ENCODE data around the gene LRP3. TPM values are rescaled to one million over a fixed set of nuclear protein-coding genes. Genes with fewer than 3 reads are reported as not detected.
"Not testable (repeated sequence)": the region's sequence is repeated elsewhere in the genome, so short reads cannot be mapped to it uniquely, and the experiment has no call there.

Gene LRP3
- total RNA-seq, 1 donor, result 11.2 TPM

- peak; percentile 53 for DNase-seq (ENCODE audit: low read depth)
- no peak for TF ChIP-seq CTCF (IDR thresholded peaks at IDR 0.05; ENCODE audit: insufficient read depth, low read depth, low read length)
- H3K4me3 ChIP-seq (ENCODE audit: low read depth, low read length), result no peak overlapping the region
Measured at GRCh38 chr19:33156334-33156733, 37.8 kb upstream of the LRP3 start.

GRCh38 chr19:33157906-33158305, 36.2 kb upstream of the LRP3 start:
- no peak overlapping the region for H3K4me3 ChIP-seq (ENCODE audit: low read depth, low read length)
- no peak for TF ChIP-seq CTCF (IDR thresholded peaks at IDR 0.05; ENCODE audit: insufficient read depth, low read depth, low read length)
- no peak for DNase-seq (ENCODE audit: low read depth)

- DNase-seq (ENCODE audit: low read depth), result no peak
- no peak for TF ChIP-seq CTCF (IDR thresholded peaks at IDR 0.05; ENCODE audit: insufficient read depth, low read depth, low read length)
- no peak overlapping the region for H3K4me3 ChIP-seq (ENCODE audit: low read depth, low read length)
Measured at GRCh38 chr19:33158365-33158764, 35.8 kb upstream of the LRP3 start.

- TF ChIP-seq CTCF (IDR thresholded peaks at IDR 0.05; ENCODE audit: insufficient read depth, low read depth, low read length), result no peak
- H3K4me3 ChIP-seq (ENCODE audit: low read depth, low read length), result no peak overlapping the region
- no peak for DNase-seq (ENCODE audit: low read depth)
Measured at GRCh38 chr19:33159149-33159548, 35.0 kb upstream of the LRP3 start.

- no peak overlapping the region for H3K4me3 ChIP-seq (ENCODE audit: low read depth, low read length)
- no peak for DNase-seq (ENCODE audit: low read depth)
- TF ChIP-seq CTCF (IDR thresholded peaks at IDR 0.05; ENCODE audit: insufficient read depth, low read depth, low read length), result no peak
Measured at GRCh38 chr19:33159893-33160292, 34.2 kb upstream of the LRP3 start.

- TF ChIP-seq CTCF (IDR thresholded peaks at IDR 0.05; ENCODE audit: insufficient read depth, low read depth, low read length), result no peak
- DNase-seq (ENCODE audit: low read depth), result no peak
- H3K4me3 ChIP-seq (ENCODE audit: low read depth, low read length), result no peak overlapping the region
Measured at GRCh38 chr19:33161201-33161600, 32.9 kb upstream of the LRP3 start.

- H3K4me3 ChIP-seq (ENCODE audit: low read depth, low read length), result no peak overlapping the region
- no peak for TF ChIP-seq CTCF (IDR thresholded peaks at IDR 0.05; ENCODE audit: insufficient read depth, low read depth, low read length)
Measured at GRCh38 chr19:33163481-33163880, 30.6 kb upstream of the LRP3 start.

GRCh38 chr19:33166037-33166436, 28.1 kb upstream of the LRP3 start:
- DNase-seq (ENCODE audit: low read depth); H3K4me3 ChIP-seq (ENCODE audit: low read depth, low read length): not testable (repeated sequence)

More at GRCh38 chr19:33163481-33163880, 30.6 kb upstream of the LRP3 start:
- no peak for DNase-seq (ENCODE audit: low read depth)

Data from fibroblast of villous mesenchyme (primary cell).